Mucosa of descending colon (tissue), 3 donors: ENCODE data around the gene DEGS2. TPM values are rescaled to one million over a fixed set of nuclear protein-coding genes. Genes with fewer than 3 reads are reported as not detected.

Source experiments
- ATAC-seq: fragments of 200-7000 bp; cut with Tn5 transposase; one replicate; pipeline ENCODE4 v1.9.1; 2020; ENCODE audit warnings: mild to moderate bottlenecking, moderate library complexity
- DNase-seq, 3 donors: peaks; one replicate each; pipeline ENCODE4 v3.0.0-alpha.2; 2020
- H3K36me3 ChIP-seq: fragments of 200-600 bp; one replicate; pipeline ENCODE4 v1.8.0; 2021; ENCODE audit warnings: low read depth, mild to moderate bottlenecking
- H3K4me1 ChIP-seq: fragments of 200-600 bp; one replicate; pipeline ENCODE4 v1.8.0; 2021; ENCODE audit warnings: low read depth, mild to moderate bottlenecking
- H3K4me3 ChIP-seq: fragments of 200-600 bp; one replicate; pipeline ENCODE4 v1.8.0; 2021; ENCODE audit warnings: mild to moderate bottlenecking
- H3K9me3 ChIP-seq: fragments of 200-600 bp; one replicate; pipeline ENCODE4 v1.8.0; 2021; ENCODE audit warnings: mild to moderate bottlenecking
- CTCF ChIP-seq: fragments of 200-600 bp; IDR thresholded peaks from one replicate; pipeline ENCODE4 v1.8.0; 2022; ENCODE audit warnings: antibody characterized with exemption, mild to moderate bottlenecking
- intact Hi-C, 2 donors: fragments of 100-400 bp; cut with DNase I in 1 of 2; cut with micrococcal nuclease in 1 of 2; formaldehyde crosslinking; loops; one replicate each; pipeline versions ENCODE4 v1.11.0 to v1.11.1; 2022; cut with DNase I, micrococcal nuclease
- total RNA-seq, 3 donors: library from RNA; stranded (reverse); fragmentation: NEBNext Ultra II Directional in 2 of 3; extraction: Animal tissue kit (Norgen Biotek cat#: 25700) in 2 of 3; gene quantifications; one replicate each; pipeline versions ENCODE4 v1.2.1 to v1.2.4, GENCODE V29; 2021 to 2023
- donor health status: DM: no; HTN: no; CAD: no; lungs with moderate emphysema.
- donor health status: DM: no; HTN: no; CAD: no.
- donor health status: DM: no; HTN: yes; CAD: no.

The DEGS2 gene
- total RNA-seq, 3 donors from 2014 or later, result 6.2 to 28.5 (median 27.9) TPM

GRCh38 chr14:100144996-100145646, 14.3 kb downstream of the DEGS2 start:
- TF ChIP-seq CTCF, result no peak
- intact Hi-C loops, result no loop called here
- peaks cover 68% of the 10 kb centered on the region for H3K4me1 ChIP-seq
- DNase-seq (peak; percentile 85 to 92 (median 91)), ATAC-seq (peak; percentile 75)
- H3K9me3 ChIP-seq, result no peaks in the 10 kb centered on the region
- no peak overlapping the region for H3K4me3 ChIP-seq
- H3K36me3 ChIP-seq, result no peaks in the 10 kb centered on the region

GRCh38 chr14:100144645-100144995, 14.8 kb downstream of the DEGS2 start:
- Histone ChIP-seq H3K36me3 (no peaks in the 10 kb centered on the region), H3K4me3 (no peak overlapping the region), H3K4me1 (peaks cover 63% of the 10 kb centered on the region), H3K9me3 (no peaks in the 10 kb centered on the region)
- DNase-seq (no peak), ATAC-seq (peak; percentile 8)
- no peak for TF ChIP-seq CTCF
- intact Hi-C loops, result no loop called here

DNA sequence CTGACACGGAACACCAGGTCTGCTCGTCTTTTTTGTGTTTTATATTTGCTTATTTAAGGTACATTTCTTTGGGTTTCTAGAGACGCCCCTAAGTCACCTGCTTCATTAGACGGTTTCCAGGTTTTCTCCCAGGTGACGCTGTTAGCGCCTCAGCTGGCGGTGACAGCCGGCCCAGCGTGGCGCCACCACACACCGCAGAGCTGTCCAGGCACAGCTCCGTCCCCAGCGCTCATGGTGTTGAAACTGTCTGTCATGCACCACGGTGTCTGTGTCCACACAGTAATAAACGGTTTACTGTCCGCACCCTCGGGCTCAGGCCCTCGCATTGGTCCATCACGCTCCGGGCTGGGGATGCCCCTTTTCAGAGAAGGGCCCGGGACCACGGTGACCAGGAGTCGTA, 15.5 kb downstream of the DEGS2 start:
- no peaks in the 10 kb centered on the region for H3K9me3 ChIP-seq
- intact Hi-C loops, result no loop called here
- H3K4me3 ChIP-seq, result no peak overlapping the region
- H3K4me1 ChIP-seq, result peaks cover 57% of the 10 kb centered on the region
- TF ChIP-seq CTCF, result no peak
- DNase-seq (no peak), ATAC-seq (no peak)
- no peaks in the 10 kb centered on the region for H3K36me3 ChIP-seq

GRCh38 chr14:100143523-100143922, 15.9 kb downstream of the DEGS2 start:
- H3K9me3 ChIP-seq, result no peaks in the 10 kb centered on the region
- intact Hi-C loops, result no loop called here

GRCh38 chr14:100142073-100143040, 17.1 kb downstream of the DEGS2 start:
- Histone ChIP-seq H3K9me3 (no peaks in the 10 kb centered on the region), H3K4me1 (peaks cover 47% of the 10 kb centered on the region), H3K36me3 (no peaks in the 10 kb centered on the region), H3K4me3 (no peak overlapping the region)
- intact Hi-C loops, result no loop called here
- DNase-seq, result peak; percentile 79 to 86 (median 80)
- no peak for TF ChIP-seq CTCF
- peak; percentile 56 for ATAC-seq

More at GRCh38 chr14:100143523-100143922, 15.9 kb downstream of the DEGS2 start:
- TF ChIP-seq CTCF, result no peak
- ATAC-seq, result no peak
- Histone ChIP-seq H3K4me1 (peaks cover 53% of the 10 kb centered on the region), H3K36me3 (no peaks in the 10 kb centered on the region), H3K4me3 (no peak overlapping the region)
- DNase-seq, result peak in 1 of 3 donors; percentile 52
